Prostate gland (tissue), 2 donors: ENCODE results near the gene MAPK9.

Source experiments
- CTCF ChIP-seq, 4 experiments: fragments of 200-600 bp in 2 of 4; fragments of 450-650 bp in 2 of 4; sonication (generic) in 2 of 4; IDR thresholded peaks; 1 replicate in 3 of 4; 2 replicates in 1 of 4; pipeline ENCODE4 v1.5.1; 2016 to 2019; ENCODE audit warnings: antibody characterized with exemption in 4 of 4, mild to moderate bottlenecking in 2 of 4, moderate library complexity in 2 of 4
- POLR2A ChIP-seq: fragments of 450-650 bp; IDR thresholded peaks from one replicate; pipeline ENCODE4 v1.6.1; 2016; ENCODE audit warnings: antibody characterized with exemption, mild to moderate bottlenecking
- POLR2AphosphoS5 ChIP-seq: sonication (generic); formaldehyde crosslinking; IDR thresholded peaks from one replicate; pipeline ENCODE4 v1.6.1; 2017; ENCODE audit warnings: antibody characterized with exemption

DNA sequence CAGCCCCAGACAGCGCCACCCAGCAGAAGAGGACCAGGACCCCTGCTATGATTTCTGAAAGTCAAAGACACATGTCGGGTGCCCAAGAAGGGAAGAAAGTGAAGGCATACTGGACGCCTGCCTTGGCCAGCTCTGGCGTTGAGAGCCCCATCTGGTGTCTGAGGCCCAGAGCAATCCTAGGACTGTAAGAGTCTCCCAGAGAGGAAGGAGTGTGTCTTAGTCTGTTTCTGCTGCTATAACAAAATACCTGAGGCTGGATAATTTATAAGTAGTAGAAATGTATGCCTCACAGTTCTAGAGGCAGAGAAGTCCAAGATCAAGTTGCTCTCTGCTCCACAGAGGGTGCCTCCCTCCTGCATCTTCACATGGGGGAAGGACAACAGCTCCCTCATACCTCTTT lies 93.7 kb downstream of the MAPK9 start:
- TF ChIP-seq CTCF (IDR thresholded peaks at IDR 0.05) = no peak
- TF ChIP-seq POLR2A = no peak
- no peak for TF ChIP-seq POLR2AphosphoS5
